ENCODE results near the gene C2orf42.
"Not testable (repeated sequence)": the region's sequence is repeated elsewhere in the genome, so short reads cannot be mapped to it uniquely, and the experiment has no call there.

GRCh38 chr2:70102323-70102905 is 88.4 kb downstream of the C2orf42 start:
- not testable (repeated sequence) for TF ChIP-seq EP300, POLR2A, CTCF (IDR thresholded peaks at IDR 0.05)
